Osteoblast (primary cell): Measurements from ENCODE around the gene CFAP97D1. TPM values are rescaled to one million over a fixed set of nuclear protein-coding genes. Genes with fewer than 3 reads are reported as not detected.

Experiments
- DNase-seq: peaks from one replicate; pipeline ENCODE4 v3.0.0; 2011; ENCODE audit warnings: low spot score, mixed read lengths; ENCODE audit not compliant: insufficient read length; ENCODE audit errors: missing footprints
- H2AFZ ChIP-seq: 2 replicates; pipeline ENCODE4 v1.6.0; 2011; ENCODE audit warnings: mild to moderate bottlenecking, low read length
- H3K27ac ChIP-seq: 2 replicates; pipeline ENCODE4 v1.5.1; 2011; ENCODE audit warnings: mild to moderate bottlenecking, low read depth, low read length, moderate library complexity
- H3K27me3 ChIP-seq: 2 replicates; pipeline ENCODE4 v1.6.0; 2012; ENCODE audit warnings: mild to moderate bottlenecking, control low read depth, inconsistent platforms, low read length, moderate library complexity; ENCODE audit not compliant: insufficient read depth
- H3K36me3 ChIP-seq: 2 replicates; pipeline ENCODE4 v1.5.1; 2011; ENCODE audit warnings: mild to moderate bottlenecking, low read length, control low read depth, moderate library complexity; ENCODE audit not compliant: insufficient read depth
- H3K4me1 ChIP-seq: 2 replicates; pipeline ENCODE4 v1.5.1; 2011; ENCODE audit warnings: mild to moderate bottlenecking, low read length, control low read depth, moderate library complexity; ENCODE audit not compliant: insufficient read depth
- H3K4me2 ChIP-seq: 2 replicates; pipeline ENCODE4 v1.6.0; 2011; ENCODE audit warnings: mild to moderate bottlenecking, low read length; ENCODE audit not compliant: insufficient read depth
- H3K4me3 ChIP-seq: fragments of 200-600 bp; sonication (generic); 3 replicates; pipeline ENCODE4 v1.5.1; 2012; ENCODE audit warnings: mild to moderate bottlenecking, low read length, inconsistent platforms; ENCODE audit not compliant: insufficient read depth
- H3K79me2 ChIP-seq: 2 replicates; pipeline ENCODE4 v1.6.0; 2012; ENCODE audit warnings: mild to moderate bottlenecking, low read length, control low read depth, inconsistent platforms; ENCODE audit not compliant: insufficient read depth
- H3K9me3 ChIP-seq: 2 replicates; pipeline ENCODE4 v1.5.1; 2011; ENCODE audit warnings: low read depth, low read length, control low read depth
- H4K20me1 ChIP-seq: 2 replicates; pipeline ENCODE4 v1.6.0; 2012; ENCODE audit warnings: mild to moderate bottlenecking, low read length, control low read depth; ENCODE audit not compliant: insufficient read depth
- CTCF ChIP-seq: IDR thresholded peaks from 2 replicates; pipeline ENCODE4 v1.5.1; 2011; ENCODE audit warnings: mild to moderate bottlenecking, low read depth, low read length, moderate library complexity; ENCODE audit errors: extremely low read depth
- total RNA-seq: library from RNA; depleted of rRNA; stranded (reverse); fragments of >200 nt; gene quantifications from 2 replicates; pipeline ENCODE4 v1.2.3, GENCODE V29; 2012

The CFAP97D1 gene
- total RNA-seq, 1 donor = not detected

DNA sequence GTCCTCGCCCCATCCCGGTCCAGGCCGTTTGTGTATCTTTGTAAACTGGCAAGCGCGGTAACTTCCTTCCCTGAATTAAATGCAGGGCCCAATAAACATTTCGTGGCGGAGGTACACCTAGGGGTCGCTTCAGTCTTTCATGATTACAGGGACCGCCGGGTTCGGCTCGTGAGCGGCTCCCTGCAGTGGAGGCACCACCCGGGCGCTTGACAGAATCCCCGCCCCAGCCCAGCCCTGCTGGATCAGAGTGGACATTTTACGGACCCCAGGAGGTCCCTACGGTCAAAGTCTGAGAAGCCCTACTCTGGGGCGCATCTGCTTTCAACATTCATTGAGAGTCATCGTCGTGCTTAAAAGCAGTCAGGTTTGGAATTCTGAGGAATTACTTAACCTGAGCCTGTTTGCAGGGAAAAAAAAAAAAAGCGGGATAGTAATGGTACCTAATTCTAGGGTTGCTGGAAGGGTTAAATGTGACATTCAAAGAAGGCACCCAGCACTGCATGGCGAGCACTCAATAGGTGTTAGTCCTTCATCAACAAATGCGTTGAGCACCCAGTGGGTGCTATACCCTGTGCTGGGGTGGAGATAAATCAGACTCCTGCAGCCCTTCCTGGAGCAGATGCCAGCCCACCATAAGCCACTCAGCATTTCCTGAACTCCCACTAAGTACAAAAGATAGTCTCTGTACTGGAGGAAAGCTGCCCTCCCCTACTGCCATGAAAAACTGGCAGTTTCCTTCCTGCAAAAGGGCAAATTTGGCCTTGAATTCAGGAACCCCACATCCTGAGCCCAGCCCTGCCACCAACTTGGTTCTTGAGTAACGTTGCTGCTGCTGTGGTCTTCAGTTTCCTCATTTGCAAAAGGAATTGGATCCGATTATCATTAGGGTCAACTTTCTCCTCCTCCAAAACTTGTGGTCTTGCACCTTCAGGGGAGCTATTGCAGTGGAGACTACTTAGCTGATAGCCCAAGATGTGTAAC, 800 bp upstream of the CFAP97D1 start:
- peak overlapping the region; percentile 92 for H3K4me3 ChIP-seq
- H3K36me3 ChIP-seq = peaks cover 9% of the 10 kb centered on the region
- peaks cover 2% of the 10 kb centered on the region for H4K20me1 ChIP-seq
- peaks cover 27% of the 10 kb centered on the region for H3K4me1 ChIP-seq
- no peak for DNase-seq
- H3K4me2 ChIP-seq = peak overlapping the region; percentile 87
- peak; percentile 9 for TF ChIP-seq CTCF
- H3K79me2 ChIP-seq = peaks cover 40% of the 10 kb centered on the region
- peak overlapping the region; percentile 91 for H2AFZ ChIP-seq
- H3K27me3 ChIP-seq = peaks cover 5% of the 10 kb centered on the region
- H3K27ac ChIP-seq = peak overlapping the region; percentile 95
- H3K9me3 ChIP-seq = no peaks in the 10 kb centered on the region

DNA sequence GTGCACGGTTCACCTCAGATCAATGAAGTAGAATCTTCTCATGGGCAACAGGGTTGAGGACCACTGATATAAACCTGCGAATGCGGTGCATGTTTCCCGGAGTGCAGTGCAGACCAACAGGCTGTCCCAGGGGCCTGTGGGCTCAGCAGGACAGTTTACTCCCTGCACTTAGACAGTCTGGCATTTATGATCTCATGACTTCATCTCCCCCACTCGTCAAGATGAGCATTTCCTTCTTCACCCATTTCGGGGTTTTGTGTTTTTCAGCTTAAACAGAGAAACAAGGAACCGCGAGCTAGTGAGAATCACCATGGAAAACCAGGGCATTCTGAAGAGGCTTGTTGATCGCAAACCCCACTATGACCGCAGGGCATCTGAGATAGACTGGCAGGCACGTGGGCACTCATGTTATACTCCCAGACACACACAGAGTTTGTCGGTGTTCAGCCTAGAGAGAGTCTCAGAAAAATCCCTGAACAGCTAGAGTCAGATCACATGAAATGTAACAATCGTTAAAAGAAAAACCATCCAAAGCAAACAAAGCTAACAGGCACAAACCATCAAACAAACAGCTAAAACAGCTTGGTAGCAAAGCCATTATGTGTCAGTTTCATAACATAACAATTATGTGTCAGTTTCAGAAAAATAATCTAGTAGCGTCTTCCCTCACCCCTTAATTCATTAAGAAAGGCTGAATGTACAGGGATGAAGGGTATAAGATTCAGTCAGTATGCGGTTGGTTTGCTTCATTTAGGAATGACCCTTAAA, 2.9 kb downstream of the CFAP97D1 start:
- peak overlapping the region; percentile 72 for H3K4me2 ChIP-seq
- H3K27me3 ChIP-seq = peaks cover 5% of the 10 kb centered on the region
- H3K4me1 ChIP-seq = peaks cover 30% of the 10 kb centered on the region
- H2AFZ ChIP-seq = peak overlapping the region; percentile 43
- H3K36me3 ChIP-seq = no peaks in the 10 kb centered on the region
- TF ChIP-seq CTCF = no peak
- H3K79me2 ChIP-seq = peaks cover 6% of the 10 kb centered on the region
- no peak for DNase-seq
- H4K20me1 ChIP-seq = no peaks in the 10 kb centered on the region
- H3K9me3 ChIP-seq = no peaks in the 10 kb centered on the region
- no peak overlapping the region for H3K4me3 ChIP-seq
- H3K27ac ChIP-seq = peak overlapping the region; percentile 78

DNA sequence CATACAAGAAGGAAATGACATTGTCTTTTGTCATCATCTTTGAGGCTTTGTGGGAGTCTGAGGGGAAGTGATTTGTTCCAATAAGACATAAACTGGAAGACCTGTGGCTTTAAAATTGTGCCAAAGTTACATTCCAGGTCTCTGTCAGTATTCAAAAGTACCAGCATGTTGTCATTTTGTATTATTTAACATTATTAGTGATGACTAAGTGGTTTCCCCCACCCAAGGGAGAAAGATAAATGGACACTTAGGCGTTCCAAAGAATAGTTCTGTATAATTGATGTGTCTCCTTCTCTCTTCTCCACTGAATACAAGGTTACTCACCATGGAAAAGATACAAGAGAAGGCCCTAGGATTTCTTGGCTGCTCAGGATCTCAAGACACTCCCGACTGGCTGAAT, 3.8 kb downstream of the CFAP97D1 start:
- H3K27ac ChIP-seq = peak overlapping the region; percentile 78
- DNase-seq = no peak
- peaks cover 29% of the 10 kb centered on the region for H3K4me1 ChIP-seq
- H3K79me2 ChIP-seq = no peaks in the 10 kb centered on the region
- H3K27me3 ChIP-seq = peaks cover 5% of the 10 kb centered on the region
- TF ChIP-seq CTCF = no peak
- no peaks in the 10 kb centered on the region for H4K20me1 ChIP-seq
- H3K4me3 ChIP-seq = peak overlapping the region; percentile 49
- peak overlapping the region; percentile 83 for H2AFZ ChIP-seq
- no peaks in the 10 kb centered on the region for H3K36me3 ChIP-seq
- H3K4me2 ChIP-seq = peak overlapping the region; percentile 72
- no peaks in the 10 kb centered on the region for H3K9me3 ChIP-seq
